PFSK-1 (cell line): ENCODE results near the gene ALKBH4.

Source experiments
- FOXP2 ChIP-seq: optimal IDR thresholded peaks from 2 replicates; pipeline ENCODE3; 2011; ENCODE audit warnings: borderline replicate concordance, control low read depth, inconsistent platforms; ENCODE audit not compliant: insufficient read depth; ENCODE audit errors: extremely low read length, extremely low read depth
- POLR2AphosphoS5 ChIP-seq: IDR thresholded peaks from 2 replicates; pipeline ENCODE4 v1.6.1; 2012; ENCODE audit warnings: low read depth, mild to moderate bottlenecking, control low read depth, low read length, moderate library complexity
- SIN3A ChIP-seq: IDR thresholded peaks from 2 replicates; pipeline ENCODE4 v1.6.1; 2012; ENCODE audit warnings: mild to moderate bottlenecking, low read length, moderate library complexity, borderline replicate concordance; ENCODE audit not compliant: insufficient read depth
- TAF1 ChIP-seq: IDR thresholded peaks from 2 replicates; pipeline ENCODE4 v1.6.1; 2012; ENCODE audit warnings: low read length, control low read depth, borderline replicate concordance; ENCODE audit not compliant: insufficient read depth
- TF ChIP-seq, protein P1 (sequence below), 2 experiments: IDR thresholded peaks; 2 replicates each; pipeline versions ENCODE4 v1.6.1 to v1.8.0; 2011 to 2012; ENCODE audit warnings: low read depth in 2 of 2, low read length in 2 of 2, control low read depth in 1 of 2, inconsistent platforms in 1 of 2, mild to moderate bottlenecking in 1 of 2, moderate library complexity in 1 of 2; ENCODE audit not compliant: insufficient read depth in 1 of 2

The ALKBH4 gene

DNA sequence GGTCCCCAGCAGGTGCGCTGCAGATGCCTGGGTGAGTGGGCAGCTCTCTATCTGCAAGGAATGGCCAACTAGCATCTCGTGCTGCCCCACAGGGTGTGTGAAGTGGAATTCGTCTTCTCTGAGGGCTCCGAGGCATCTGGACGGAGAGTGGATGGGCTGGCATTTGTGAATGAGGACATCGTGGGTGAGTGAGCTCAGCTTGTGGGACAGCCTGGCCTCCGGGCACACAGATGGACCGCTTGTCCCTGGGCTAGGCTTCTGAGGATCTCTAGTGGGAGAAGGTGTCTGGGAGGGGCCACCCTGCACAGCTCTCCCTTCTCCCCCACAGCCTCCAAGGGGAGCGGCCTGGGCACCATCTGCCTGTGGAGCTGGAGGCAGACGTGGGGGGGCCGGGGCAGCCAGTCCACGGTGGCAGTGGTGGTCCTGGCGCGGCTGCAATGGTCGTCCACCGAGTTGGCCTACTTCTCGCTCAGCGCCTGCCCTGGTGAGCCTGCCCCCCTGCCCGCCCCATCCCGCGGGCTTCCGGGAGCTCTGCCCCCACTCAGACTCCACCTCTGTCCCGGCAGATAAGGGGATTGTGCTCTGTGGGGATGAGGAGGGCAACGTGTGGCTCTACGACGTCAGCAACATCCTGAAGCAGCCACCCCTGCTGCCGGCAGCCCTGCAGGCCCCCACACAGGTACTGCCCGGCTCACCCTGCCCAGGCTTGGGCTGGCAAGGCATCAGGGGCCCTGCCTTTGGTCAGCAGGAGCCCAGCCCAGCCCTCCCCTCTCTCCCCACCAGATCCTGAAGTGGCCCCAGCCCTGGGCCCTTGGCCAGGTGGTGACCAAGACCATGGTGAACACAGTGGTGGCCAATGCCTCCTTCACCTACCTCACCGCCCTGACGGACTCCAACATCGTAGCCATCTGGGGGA is 7.7 kb upstream of the ALKBH4 start:
- TF ChIP-seq, protein P1, sequence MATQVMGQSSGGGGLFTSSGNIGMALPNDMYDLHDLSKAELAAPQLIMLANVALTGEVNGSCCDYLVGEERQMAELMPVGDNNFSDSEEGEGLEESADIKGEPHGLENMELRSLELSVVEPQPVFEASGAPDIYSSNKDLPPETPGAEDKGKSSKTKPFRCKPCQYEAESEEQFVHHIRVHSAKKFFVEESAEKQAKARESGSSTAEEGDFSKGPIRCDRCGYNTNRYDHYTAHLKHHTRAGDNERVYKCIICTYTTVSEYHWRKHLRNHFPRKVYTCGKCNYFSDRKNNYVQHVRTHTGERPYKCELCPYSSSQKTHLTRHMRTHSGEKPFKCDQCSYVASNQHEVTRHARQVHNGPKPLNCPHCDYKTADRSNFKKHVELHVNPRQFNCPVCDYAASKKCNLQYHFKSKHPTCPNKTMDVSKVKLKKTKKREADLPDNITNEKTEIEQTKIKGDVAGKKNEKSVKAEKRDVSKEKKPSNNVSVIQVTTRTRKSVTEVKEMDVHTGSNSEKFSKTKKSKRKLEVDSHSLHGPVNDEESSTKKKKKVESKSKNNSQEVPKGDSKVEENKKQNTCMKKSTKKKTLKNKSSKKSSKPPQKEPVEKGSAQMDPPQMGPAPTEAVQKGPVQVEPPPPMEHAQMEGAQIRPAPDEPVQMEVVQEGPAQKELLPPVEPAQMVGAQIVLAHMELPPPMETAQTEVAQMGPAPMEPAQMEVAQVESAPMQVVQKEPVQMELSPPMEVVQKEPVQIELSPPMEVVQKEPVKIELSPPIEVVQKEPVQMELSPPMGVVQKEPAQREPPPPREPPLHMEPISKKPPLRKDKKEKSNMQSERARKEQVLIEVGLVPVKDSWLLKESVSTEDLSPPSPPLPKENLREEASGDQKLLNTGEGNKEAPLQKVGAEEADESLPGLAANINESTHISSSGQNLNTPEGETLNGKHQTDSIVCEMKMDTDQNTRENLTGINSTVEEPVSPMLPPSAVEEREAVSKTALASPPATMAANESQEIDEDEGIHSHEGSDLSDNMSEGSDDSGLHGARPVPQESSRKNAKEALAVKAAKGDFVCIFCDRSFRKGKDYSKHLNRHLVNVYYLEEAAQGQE (IDR thresholded peaks at IDR 0.05; ENCODE audit: insufficient read depth in 1 of 2, low read depth in 2 of 2, low read length in 2 of 2) = no peak
- TF ChIP-seq SIN3A = no peak
- TF ChIP-seq FOXP2 = no peak
- no peak for TF ChIP-seq TAF1
- TF ChIP-seq POLR2AphosphoS5 = no peak; the same call in none of the 2 replicates

DNA sequence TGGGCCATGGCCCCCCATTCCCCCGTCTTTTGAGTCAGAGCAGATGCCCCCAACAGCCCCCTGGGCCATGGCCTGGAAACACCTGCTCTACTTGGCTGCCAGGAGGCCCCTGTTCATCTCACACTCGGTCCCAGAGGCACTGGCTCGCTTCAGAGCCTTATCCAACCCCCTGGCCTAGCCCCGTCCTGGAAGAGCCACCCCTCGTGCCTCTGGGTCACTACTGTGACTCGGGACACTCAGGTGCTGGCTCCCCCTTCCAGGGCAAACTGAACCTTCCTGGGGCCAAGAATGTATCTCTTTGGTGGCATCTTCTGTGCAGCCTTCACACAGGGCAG is 7.1 kb upstream of the ALKBH4 start:
- TF ChIP-seq TAF1 (no peak), SIN3A (no peak), POLR2AphosphoS5 (0 out of 2 replicates have a peak, but pooled peaks have one; percentile 42), FOXP2 (no peak)
- TF ChIP-seq, protein P1 (IDR thresholded peaks at IDR 0.05; ENCODE audit: insufficient read depth in 1 of 2, low read depth in 2 of 2, low read length in 2 of 2) = no peak

DNA sequence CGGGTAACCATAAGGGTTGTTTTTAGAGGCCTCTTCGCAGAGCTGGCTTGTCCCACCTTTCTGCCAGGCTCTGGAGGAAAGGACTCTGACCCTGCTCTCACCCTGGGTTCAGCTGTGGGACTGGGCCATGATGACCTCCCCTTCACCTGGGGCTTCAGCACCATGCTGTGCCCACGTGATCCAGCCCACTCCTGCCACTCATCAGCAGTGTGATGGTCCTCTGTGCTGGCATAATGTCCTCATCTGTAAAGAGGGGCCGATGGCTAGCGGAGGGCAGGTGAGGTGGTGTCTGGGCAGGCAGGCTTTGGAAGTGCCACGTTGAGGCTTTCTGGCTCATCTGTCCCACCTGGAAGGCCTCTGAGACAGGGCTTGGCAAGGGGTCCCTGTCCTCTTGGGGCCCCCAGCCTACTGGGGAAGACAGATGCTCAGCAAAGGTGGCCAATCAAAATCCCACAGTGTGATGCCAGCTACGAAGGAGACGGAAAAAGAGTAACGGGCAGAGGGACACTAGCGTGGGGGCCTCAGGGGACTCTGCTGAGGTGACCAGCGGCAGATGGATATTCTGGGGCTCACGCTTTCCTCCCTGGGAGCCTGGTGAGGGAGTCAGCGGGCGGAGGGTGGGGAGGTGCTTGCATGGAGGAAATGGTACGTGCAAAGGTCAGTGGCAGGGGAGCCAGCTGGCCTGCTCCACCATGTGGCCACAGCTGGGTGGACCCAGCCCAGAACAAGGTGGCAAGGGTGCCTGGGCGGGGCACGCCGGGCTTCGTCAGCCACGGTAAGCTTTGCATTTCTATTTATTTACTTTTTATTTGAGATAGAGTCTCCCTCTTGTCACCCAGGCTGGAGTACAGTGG is 5.5 kb upstream of the ALKBH4 start:
- no peak for TF ChIP-seq SIN3A
- TF ChIP-seq FOXP2 = no peak
- no peak for TF ChIP-seq TAF1
- TF ChIP-seq, protein P1 (IDR thresholded peaks at IDR 0.05; ENCODE audit: insufficient read depth in 1 of 2, low read depth in 2 of 2, low read length in 2 of 2) = no peak
- no peak for TF ChIP-seq POLR2AphosphoS5

DNA sequence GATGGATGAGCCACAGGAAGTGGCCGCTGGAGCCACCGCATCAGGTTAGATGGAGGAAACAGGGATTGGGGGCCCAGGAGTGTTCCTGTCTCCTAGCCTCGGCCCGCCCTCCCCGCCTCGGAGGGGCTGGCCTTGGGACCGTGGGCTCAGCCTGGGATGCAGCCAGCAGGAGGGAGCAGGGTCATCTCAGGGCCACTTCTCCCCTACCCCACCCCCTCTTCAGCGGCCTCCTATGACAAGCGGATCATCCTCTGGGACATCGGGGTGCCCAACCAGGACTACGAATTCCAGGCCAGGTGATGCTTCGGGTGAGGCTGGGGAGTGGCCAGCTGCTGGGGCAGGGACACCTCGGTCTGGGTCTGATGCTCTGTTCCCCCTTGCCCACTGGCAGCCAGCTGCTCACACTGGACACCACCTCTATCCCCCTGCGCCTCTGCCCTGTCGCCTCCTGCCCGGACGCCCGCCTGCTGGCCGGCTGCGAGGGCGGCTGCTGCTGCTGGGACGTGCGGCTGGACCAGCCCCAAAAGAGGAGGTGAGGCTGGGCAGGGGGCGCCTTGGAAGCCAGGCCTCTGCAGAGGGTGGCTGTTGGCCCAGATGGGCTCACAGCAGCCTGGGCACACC is 4.8 kb upstream of the ALKBH4 start:
- TF ChIP-seq FOXP2 (no peak), TAF1 (no peak), SIN3A (no peak), POLR2AphosphoS5 (no peak)
- TF ChIP-seq, protein P1 (IDR thresholded peaks at IDR 0.05; ENCODE audit: insufficient read depth in 1 of 2, low read depth in 2 of 2, low read length in 2 of 2) = no peak
